Activated CD8-positive, alpha-beta memory T cell treated with anti-CD3 and anti-CD28 coated beads for 4 hours (primary cell): ENCODE measurements around the gene RFXAP.

ENCODE experiments used
- DNase-seq, 2 donors: peaks; one replicate each; pipeline ENCODE4 v3.0.0-alpha.2; 2020; ENCODE audit warnings: low read depth in 2 of 2

Gene RFXAP

GRCh38 chr13:36866232-36866631 lies 47.2 kb downstream of the RFXAP start:
- DNase-seq: no peak

DNA sequence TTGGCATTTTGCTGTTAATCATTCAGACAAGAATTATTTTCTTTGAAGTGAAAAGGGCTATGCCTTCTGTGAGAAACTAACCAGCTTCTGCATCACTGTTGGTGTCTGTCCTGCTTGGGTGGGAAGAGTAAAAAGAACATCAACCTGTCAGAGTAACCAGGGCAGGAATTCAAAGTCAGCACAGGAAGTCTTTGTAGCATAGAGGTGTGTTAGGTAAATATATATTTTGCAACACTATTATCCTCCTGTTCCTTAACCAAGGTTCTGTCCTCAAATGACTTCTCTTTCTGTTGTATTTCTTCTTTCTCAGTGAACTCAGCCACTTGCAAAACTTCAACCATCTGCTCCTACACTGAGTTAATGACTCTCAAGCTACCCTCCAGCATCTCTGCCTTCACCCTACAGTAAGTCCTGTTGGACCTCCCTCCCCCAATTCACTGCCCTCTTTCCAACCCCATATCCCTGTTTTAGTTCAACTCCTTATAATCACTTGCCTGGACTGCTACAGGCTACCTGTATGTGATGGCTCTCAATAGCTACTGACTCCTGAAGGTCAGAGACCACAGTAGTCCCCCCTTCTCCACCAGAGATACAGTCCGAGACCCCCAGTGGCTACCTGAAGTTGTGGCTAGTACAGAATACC lies 51.1 kb downstream of the RFXAP start:
- DNase-seq: no peak

GRCh38 chr13:36872621-36873020 lies 53.6 kb downstream of the RFXAP start:
- DNase-seq: no peak

GRCh38 chr13:36875431-36875830 lies 56.4 kb downstream of the RFXAP start:
- no peak for DNase-seq

- DNase-seq: no peak
Measured at GRCh38 chr13:36875961-36876360, 56.9 kb downstream of the RFXAP start.
